ENCODE results near the gene TMEM208. TPM values are rescaled to one million over a fixed set of nuclear protein-coding genes. Genes with fewer than 3 reads are reported as not detected.
A peak's percentile ranks its signal among the peaks of the same experiment; 100 is the strongest.

The TMEM208 gene
- total RNA-seq, 1 donor from 2014 or later = 72.4 TPM

DNA sequence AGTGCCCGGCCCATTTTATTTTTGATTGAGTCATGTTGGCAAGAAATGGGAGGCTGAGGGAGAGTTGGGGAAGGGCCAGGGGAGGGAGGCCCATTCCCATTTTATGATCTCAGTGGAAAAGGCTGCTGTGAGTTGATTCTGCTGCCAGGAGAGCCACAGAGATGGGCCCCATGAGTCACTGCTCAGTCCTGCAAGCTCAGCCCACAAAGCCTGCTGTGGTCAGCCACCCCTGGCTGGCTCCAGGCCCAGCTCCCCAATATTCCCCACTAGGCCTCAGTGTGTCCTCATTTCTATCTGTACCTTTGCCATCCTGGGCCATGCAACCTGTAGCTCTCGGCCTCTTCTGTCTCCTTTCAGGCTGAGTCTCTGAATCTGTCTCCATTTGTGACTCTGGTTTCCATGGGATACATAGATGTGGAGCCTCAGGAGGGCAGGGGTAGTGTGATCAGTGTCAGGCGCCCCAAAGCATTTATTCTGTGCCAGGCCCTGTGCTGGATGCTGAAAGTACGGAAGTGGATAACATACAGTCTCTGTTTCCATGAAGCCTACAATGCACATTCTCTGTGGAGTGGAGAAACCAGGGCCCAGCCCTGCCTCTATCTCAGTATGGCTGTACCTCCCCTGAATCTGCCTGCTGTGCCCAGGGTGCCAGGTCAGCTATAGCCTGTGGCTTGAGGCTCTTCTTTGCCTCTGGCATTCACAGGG lies 50.5 kb downstream of the TMEM208 start:
- no peaks in the 10 kb centered on the region for H3K9me3 Mint-ChIP-seq
- peak overlapping the region; percentile 74 for H3K27ac Mint-ChIP-seq
- H3K4me3 Mint-ChIP-seq = peak overlapping the region; percentile 71
- intact Hi-C loops (cut with micrococcal nuclease) = loop anchor here (5.0 kb wide), 1 partner anchor 140 kb away; the partner anchor contains the start of gene ZDHHC1
- DNase-seq (ENCODE audit: low spot score) = no peak
- peaks cover 14% of the 10 kb centered on the region for H3K36me3 Mint-ChIP-seq (ENCODE audit: low read depth)
- H3K27me3 Mint-ChIP-seq (ENCODE audit: insufficient read depth) = no peaks in the 10 kb centered on the region
- peaks cover 30% of the 10 kb centered on the region for H3K4me1 Mint-ChIP-seq (ENCODE audit: low read depth)

DNA sequence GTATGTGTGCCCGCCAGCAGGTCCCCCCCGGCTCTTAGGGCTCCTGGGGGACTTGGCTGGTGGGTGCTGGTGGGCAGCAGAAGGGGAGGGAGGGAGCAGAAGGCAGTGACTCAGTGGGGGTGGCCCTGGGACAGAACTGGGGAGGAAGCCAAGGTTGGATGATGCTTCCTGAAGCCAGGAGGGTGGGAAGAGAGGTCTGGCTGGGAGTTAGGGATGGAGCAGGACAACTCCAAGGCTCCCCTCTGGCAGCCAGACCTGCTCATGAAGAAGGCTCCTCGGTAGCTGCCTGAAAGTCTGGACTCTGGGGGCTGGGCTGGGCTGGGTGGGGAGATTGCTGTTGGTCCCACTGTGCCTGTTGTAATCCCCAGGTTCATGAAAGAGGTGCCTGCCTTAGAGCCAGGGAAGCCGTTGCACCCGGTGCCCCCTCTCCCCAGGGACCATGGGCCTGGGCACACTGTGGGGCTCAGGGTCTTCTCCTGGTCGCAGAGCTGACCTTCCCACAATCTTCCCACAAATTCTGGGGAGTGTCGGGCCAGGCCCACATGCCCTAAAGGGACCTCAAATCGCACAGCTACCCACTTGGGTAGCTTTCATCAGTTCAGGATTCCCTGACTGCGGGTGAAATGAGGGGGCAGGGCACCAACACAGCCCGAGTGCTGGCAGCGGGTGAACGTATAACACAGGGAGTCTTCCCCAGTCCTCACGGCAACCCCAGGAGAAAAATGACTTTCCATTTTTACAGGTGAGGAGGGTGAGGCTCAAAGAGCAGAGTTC lies 51.3 kb downstream of the TMEM208 start:
- Mint-ChIP-seq H3K9me3 (no peaks in the 10 kb centered on the region), H3K27ac (peak overlapping the region; percentile 86), H3K4me1 (ENCODE audit: low read depth) (peaks cover 30% of the 10 kb centered on the region), H3K4me3 (peak overlapping the region; percentile 88), H3K36me3 (ENCODE audit: low read depth) (peaks cover 16% of the 10 kb centered on the region), H3K27me3 (ENCODE audit: insufficient read depth) (no peaks in the 10 kb centered on the region)
- no peak for DNase-seq (ENCODE audit: low spot score)
- intact Hi-C loops (cut with micrococcal nuclease) = loop anchor here (5.0 kb wide), 1 partner anchor 139 kb away; the partner anchor contains the start of gene ZDHHC1

Other genes starting within 250 kb of the TMEM208 start
- gene CES4A, start 238.5 kb upstream of the TMEM208 start, total RNA-seq = 33.2 and 34.2 TPM in 2 replicates
- gene CBFB, start 198.0 kb upstream of the TMEM208 start, total RNA-seq = 171 and 175 TPM in 2 replicates
- gene PHAF1, start 117.2 kb upstream of the TMEM208 start, total RNA-seq = 20.5 and 20.6 TPM in 2 replicates
- 6.2 TPM in 2 replicates for gene B3GNT9, start 76.1 kb upstream of the TMEM208 start, total RNA-seq
- gene TRADD, start 67.2 kb upstream of the TMEM208 start, total RNA-seq = 29.0 TPM in 2 replicates
- 19.3 and 22.4 TPM in 2 replicates for gene FBXL8, start 67.2 kb upstream of the TMEM208 start, total RNA-seq
- gene HSF4, start 62.4 kb upstream of the TMEM208 start, total RNA-seq = 30.3 and 36.8 TPM in 2 replicates
- 19.0 and 22.9 TPM in 2 replicates for gene NOL3, start 56.6 kb upstream of the TMEM208 start, total RNA-seq
- 45.5 and 48.2 TPM in 2 replicates for gene MATCAP1, start 43.2 kb upstream of the TMEM208 start, total RNA-seq
- 0.34 TPM in 1 of 2 replicates, not detected in the other for gene EXOC3L1, start 37.0 kb upstream of the TMEM208 start, total RNA-seq
- 174 and 181 TPM in 2 replicates for gene E2F4, start 35.0 kb upstream of the TMEM208 start, total RNA-seq
- 8.5 and 9.0 TPM in 2 replicates for gene ELMO3, start 28.0 kb upstream of the TMEM208 start, total RNA-seq
- gene FHOD1, start 20.4 kb downstream of the TMEM208 start, total RNA-seq = 116 and 119 TPM in 2 replicates
- 5.1 TPM in 2 replicates for gene SLC9A5, start 21.8 kb downstream of the TMEM208 start, total RNA-seq
- gene PLEKHG4, start 52.4 kb downstream of the TMEM208 start, total RNA-seq = 39.6 and 42.3 TPM in 2 replicates
- 0.22 and 0.62 TPM in 2 replicates for gene KCTD19, start 99.6 kb downstream of the TMEM208 start, total RNA-seq
- 0.22 and 0.23 TPM in 2 replicates for gene LRRC36, start 99.7 kb downstream of the TMEM208 start, total RNA-seq
- gene TPPP3, start 166.4 kb downstream of the TMEM208 start, total RNA-seq = not detected in 2 replicates
- gene ZDHHC1, start 189.3 kb downstream of the TMEM208 start, total RNA-seq = 0.76 and 0.88 TPM in 2 replicates
- 3.6 and 5.0 TPM in 2 replicates for gene HSD11B2, start 204.0 kb downstream of the TMEM208 start, total RNA-seq